ENCODE results near the gene NPLOC4. TPM values are rescaled to one million over a fixed set of nuclear protein-coding genes. Genes with fewer than 3 reads are reported as not detected.
"Not testable (repeated sequence)": the region's sequence is repeated elsewhere in the genome, so short reads cannot be mapped to it uniquely, and the experiment has no call there.

Gene NPLOC4
- total RNA-seq, 1 donor from 2014 or later = 51.9 TPM

GRCh38 chr17:81535480-81536298 lies 101.2 kb downstream of the NPLOC4 start:
- no peak overlapping the region for H3K4me3 ChIP-seq (ENCODE audit: low read depth, low read length)
- no peak for DNase-seq (ENCODE audit: low read depth)
- TF ChIP-seq CTCF (conservative IDR thresholded peaks at IDR 0.05; ENCODE audit: low read depth, low read length) = no peak

- H3K4me3 ChIP-seq (ENCODE audit: low read depth, low read length) = no peak overlapping the region
- no peak for TF ChIP-seq CTCF (conservative IDR thresholded peaks at IDR 0.05; ENCODE audit: low read depth, low read length)
- no peak for DNase-seq (ENCODE audit: low read depth)
Measured at GRCh38 chr17:81535007-81535328, 101.9 kb downstream of the NPLOC4 start.

- no peak for DNase-seq (ENCODE audit: low read depth)
- TF ChIP-seq CTCF (conservative IDR thresholded peaks at IDR 0.05; ENCODE audit: low read depth, low read length) = no peak
- no peak overlapping the region for H3K4me3 ChIP-seq (ENCODE audit: low read depth, low read length)
Measured at GRCh38 chr17:81534157-81535006, 102.5 kb downstream of the NPLOC4 start.

- no peak for DNase-seq (ENCODE audit: low read depth)
- no peak for TF ChIP-seq CTCF (conservative IDR thresholded peaks at IDR 0.05; ENCODE audit: low read depth, low read length)
- no peak overlapping the region for H3K4me3 ChIP-seq (ENCODE audit: low read depth, low read length)
Measured at GRCh38 chr17:81533339-81534141, 103.4 kb downstream of the NPLOC4 start.

- TF ChIP-seq CTCF (conservative IDR thresholded peaks at IDR 0.05; ENCODE audit: low read depth, low read length) = no peak
- H3K4me3 ChIP-seq (ENCODE audit: low read depth, low read length) = no peak overlapping the region
- no peak for DNase-seq (ENCODE audit: low read depth)
Measured at GRCh38 chr17:81532490-81533287, 104.2 kb downstream of the NPLOC4 start.

GRCh38 chr17:81531998-81532404 lies 104.9 kb downstream of the NPLOC4 start:
- H3K4me3 ChIP-seq (ENCODE audit: low read depth, low read length); DNase-seq (ENCODE audit: low read depth): not testable (repeated sequence)

- not testable (repeated sequence) for H3K4me3 ChIP-seq (ENCODE audit: low read depth, low read length); DNase-seq (ENCODE audit: low read depth)
Measured at GRCh38 chr17:81531013-81531412, 105.9 kb downstream of the NPLOC4 start.
